HG02642 (cell line): ENCODE data around the gene TRIM46.

Experiments
- ATAC-seq: cut with Tn5 transposase; IDR thresholded peaks from one replicate; pipeline ENCODE4 v1.9.1; 2021; ENCODE audit warnings: mild to moderate bottlenecking; ENCODE audit not compliant: unreplicated experiment, poor library complexity

The TRIM46 gene

GRCh38 chr1:155173478-155174323, at the start of gene TRIM46:
TSS of gene TRIM46 (plus strand) at chr1:155173849. CDS start at chr1:155173967, 118 bp downstream.
- peak; percentile 12 for ATAC-seq

GRCh38 chr1:155124503-155125463, 48.9 kb upstream of the TRIM46 start:
- ATAC-seq: no peak

- no peak for ATAC-seq
Measured at GRCh38 chr1:155125511-155125945, 48.1 kb upstream of the TRIM46 start.

GRCh38 chr1:155125946-155126555, 47.6 kb upstream of the TRIM46 start:
- ATAC-seq: no peak

- no peak for ATAC-seq
Measured at GRCh38 chr1:155126556-155127104, 47.0 kb upstream of the TRIM46 start.

- ATAC-seq: no peak
Measured at GRCh38 chr1:155127105-155127966, 46.3 kb upstream of the TRIM46 start, which contains the start of gene EFNA1. TSS of gene EFNA1 (plus strand) at chr1:155127876. CDS start at chr1:155127978, 102 bp downstream.

GRCh38 chr1:155127967-155128754, 45.5 kb upstream of the TRIM46 start:
- no peak for ATAC-seq

- ATAC-seq: no peak
Measured at GRCh38 chr1:155128755-155129473, 44.7 kb upstream of the TRIM46 start.

GRCh38 chr1:155130272-155131006, 43.2 kb upstream of the TRIM46 start:
- no peak for ATAC-seq

GRCh38 chr1:155131285-155131684, 42.4 kb upstream of the TRIM46 start:
- no peak for ATAC-seq

- ATAC-seq: no peak
Measured at GRCh38 chr1:155131856-155132255, 41.8 kb upstream of the TRIM46 start.

- ATAC-seq: no peak
Measured at GRCh38 chr1:155133799-155134281, 39.8 kb upstream of the TRIM46 start.

- no peak for ATAC-seq
Measured at GRCh38 chr1:155134322-155134721, 39.3 kb upstream of the TRIM46 start.

GRCh38 chr1:155134880-155135414, 38.7 kb upstream of the TRIM46 start:
- ATAC-seq: peak; percentile 26

- ATAC-seq: peak; percentile 86
Measured at GRCh38 chr1:155135415-155136028, 38.1 kb upstream of the TRIM46 start, which contains the start of gene SLC50A1. TSS of gene SLC50A1 (plus strand) at chr1:155135852. CDS start at chr1:155135912, 60 bp downstream.

GRCh38 chr1:155136748-155137147, 36.9 kb upstream of the TRIM46 start:
- no peak for ATAC-seq
